Measurements from ENCODE around the gene ATRAID.
"Not testable (repeated sequence)": the region's sequence is repeated elsewhere in the genome, so short reads cannot be mapped to it uniquely, and the experiment has no call there.

The ATRAID gene

DNA sequence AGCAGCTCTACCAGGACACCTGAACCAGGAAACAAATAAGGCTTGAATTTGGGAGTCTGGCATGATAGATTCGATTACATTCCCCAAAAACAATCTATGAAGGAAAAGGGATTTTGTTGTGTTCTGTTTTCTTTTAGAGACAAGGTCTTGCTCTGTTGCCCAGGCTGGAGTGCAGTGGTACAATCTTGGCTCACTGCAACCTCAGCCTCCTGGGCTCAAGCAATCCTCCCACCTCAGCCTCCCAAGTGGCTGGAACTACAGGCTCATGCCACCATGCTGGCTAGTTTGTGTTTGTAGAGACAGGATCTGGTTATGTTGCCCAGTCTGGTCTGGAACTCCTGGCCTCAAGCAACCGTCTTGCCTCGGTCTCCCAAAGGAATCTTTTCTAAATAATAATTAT is 13.8 kb upstream of the ATRAID start:
- WGBS, 2 experiments (ENCODE audit: insufficient coverage in 2 of 2), result 100% methylated on average over 1 of the region's 3 CpGs
- H3K4me1 ChIP-seq (ENCODE audit: control insufficient read depth, insufficient read depth, low read length, poor library complexity, severe bottlenecking), result not testable (repeated sequence)

GRCh38 chr2:27198627-27199026 is 13.2 kb upstream of the ATRAID start:
- Histone ChIP-seq H3K9me3 (ENCODE audit: control insufficient read depth, low read length) (no peaks in the 10 kb centered on the region), H3K27ac (ENCODE audit: low read depth, low read length, severe bottlenecking) (no peak overlapping the region), H3K4me1 (ENCODE audit: control insufficient read depth, insufficient read depth, low read length, poor library complexity, severe bottlenecking) (no peaks in the 10 kb centered on the region), H3K4me3 (ENCODE audit: extremely low read depth, insufficient read depth, low read length, poor library complexity, severe bottlenecking) (no peak overlapping the region), H3K36me3 (ENCODE audit: control insufficient read depth, insufficient read depth, low read length) (peaks cover 36% of the 10 kb centered on the region)
- 77 to 86% methylated on average over 2 of the region's 2 CpGs for WGBS, 2 experiments (ENCODE audit: insufficient coverage in 2 of 2)

More for the DNA sequence above, 13.8 kb upstream of the ATRAID start:
- not testable (repeated sequence) for H3K4me3 ChIP-seq (ENCODE audit: extremely low read depth, insufficient read depth, low read length, poor library complexity, severe bottlenecking); H3K27ac ChIP-seq (ENCODE audit: low read depth, low read length, severe bottlenecking); H3K9me3 ChIP-seq (ENCODE audit: control insufficient read depth, low read length)
- H3K36me3 ChIP-seq (ENCODE audit: control insufficient read depth, insufficient read depth, low read length), result peaks cover 30% of the 10 kb centered on the region

DNA sequence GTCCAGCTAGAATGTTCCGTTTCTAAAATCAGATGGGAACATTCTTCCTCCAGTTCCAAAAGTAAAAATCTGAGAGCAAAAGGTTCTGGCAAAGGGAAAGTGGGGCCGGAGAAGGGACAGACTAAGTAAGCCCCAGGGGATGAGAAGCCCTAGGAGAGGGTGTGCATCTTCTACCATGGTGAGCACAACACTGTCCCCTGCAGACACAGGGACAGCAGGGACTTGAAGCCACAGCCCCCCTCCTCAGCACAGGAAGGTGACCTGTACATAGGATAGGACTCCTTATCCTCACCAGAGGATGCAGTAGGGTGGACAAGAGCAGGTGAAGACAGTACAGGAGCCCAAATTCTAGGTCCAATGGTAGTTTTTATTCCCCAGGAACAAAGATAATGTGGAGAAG is 12.6 kb upstream of the ATRAID start:
- H3K27ac ChIP-seq (ENCODE audit: low read depth, low read length, severe bottlenecking), result no peak overlapping the region
- no peaks in the 10 kb centered on the region for H3K4me1 ChIP-seq (ENCODE audit: control insufficient read depth, insufficient read depth, low read length, poor library complexity, severe bottlenecking)
- H3K36me3 ChIP-seq (ENCODE audit: control insufficient read depth, insufficient read depth, low read length), result peaks cover 42% of the 10 kb centered on the region
- no peaks in the 10 kb centered on the region for H3K9me3 ChIP-seq (ENCODE audit: control insufficient read depth, low read length)
- 90 to 100% methylated on average over 1 to 2 of the region's 2 CpGs for WGBS, 2 experiments (ENCODE audit: insufficient coverage in 2 of 2)
- no peak overlapping the region for H3K4me3 ChIP-seq (ENCODE audit: extremely low read depth, insufficient read depth, low read length, poor library complexity, severe bottlenecking)

DNA sequence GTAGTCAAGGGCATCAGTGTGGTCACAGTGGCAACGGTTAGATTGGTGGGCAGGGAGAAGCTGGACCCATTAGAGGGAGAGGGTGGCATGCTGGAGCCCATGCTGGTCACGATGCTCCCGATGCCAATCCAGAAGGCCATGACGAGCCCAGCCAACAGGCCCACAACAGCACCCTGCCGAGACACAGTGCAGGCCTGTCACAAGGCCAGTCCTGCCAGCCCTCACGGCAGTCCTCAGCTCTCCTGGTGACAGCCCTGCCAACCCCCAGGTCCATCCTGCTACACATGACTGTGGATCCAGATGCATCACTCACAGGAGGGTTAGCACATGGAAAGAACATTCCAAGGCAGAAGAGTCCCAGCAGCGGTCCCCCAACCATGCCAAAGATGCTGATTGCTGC is 10.2 kb upstream of the ATRAID start:
- Histone ChIP-seq H3K4me3 (ENCODE audit: extremely low read depth, insufficient read depth, low read length, poor library complexity, severe bottlenecking) (no peak overlapping the region), H3K4me1 (ENCODE audit: control insufficient read depth, insufficient read depth, low read length, poor library complexity, severe bottlenecking) (no peaks in the 10 kb centered on the region), H3K9me3 (ENCODE audit: control insufficient read depth, low read length) (no peaks in the 10 kb centered on the region), H3K36me3 (ENCODE audit: control insufficient read depth, insufficient read depth, low read length) (peaks cover 66% of the 10 kb centered on the region), H3K27ac (ENCODE audit: low read depth, low read length, severe bottlenecking) (no peak overlapping the region)
- 94 to 95% methylated on average over 7 of the region's 7 CpGs for WGBS, 2 experiments (ENCODE audit: insufficient coverage in 2 of 2)

DNA sequence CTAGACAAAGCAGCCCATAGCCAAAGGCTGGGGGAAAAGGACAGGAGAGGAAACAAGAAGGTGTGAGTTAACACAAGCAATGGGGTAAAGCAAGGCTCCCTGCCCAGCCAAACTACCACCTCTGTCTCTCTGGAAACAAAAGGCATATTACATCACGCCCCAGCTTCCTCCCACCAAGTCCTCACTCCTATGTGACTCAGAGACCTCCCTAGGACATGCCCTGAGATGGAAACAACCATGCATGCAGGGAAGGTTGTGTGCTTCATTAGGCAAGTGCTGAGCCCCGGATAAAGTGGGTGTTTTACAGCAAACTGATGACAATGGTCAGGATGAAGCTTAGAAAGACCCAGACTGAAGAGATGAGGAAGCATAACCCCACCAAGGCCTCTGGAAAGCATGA is 9.0 kb upstream of the ATRAID start:
- H3K4me1 ChIP-seq (ENCODE audit: control insufficient read depth, insufficient read depth, low read length, poor library complexity, severe bottlenecking), result no peaks in the 10 kb centered on the region
- H3K27ac ChIP-seq (ENCODE audit: low read depth, low read length, severe bottlenecking), result no peak overlapping the region
- H3K4me3 ChIP-seq (ENCODE audit: extremely low read depth, insufficient read depth, low read length, poor library complexity, severe bottlenecking), result no peak overlapping the region
- no peaks in the 10 kb centered on the region for H3K9me3 ChIP-seq (ENCODE audit: control insufficient read depth, low read length)
- WGBS, 2 experiments (ENCODE audit: insufficient coverage in 2 of 2), result 70 to 94% methylated on average over 2 of the region's 2 CpGs
- H3K36me3 ChIP-seq (ENCODE audit: control insufficient read depth, insufficient read depth, low read length), result peaks cover 78% of the 10 kb centered on the region

GRCh38 chr2:27203741-27204140 is 8.1 kb upstream of the ATRAID start:
- no peak overlapping the region for H3K4me3 ChIP-seq (ENCODE audit: extremely low read depth, insufficient read depth, low read length, poor library complexity, severe bottlenecking)
- 95% methylated on average over 9 of the region's 9 CpGs for WGBS, 2 experiments (ENCODE audit: insufficient coverage in 2 of 2)
- H3K36me3 ChIP-seq (ENCODE audit: control insufficient read depth, insufficient read depth, low read length), result peaks cover 87% of the 10 kb centered on the region
- peaks cover 2% of the 10 kb centered on the region for H3K4me1 ChIP-seq (ENCODE audit: control insufficient read depth, insufficient read depth, low read length, poor library complexity, severe bottlenecking)
- H3K9me3 ChIP-seq (ENCODE audit: control insufficient read depth, low read length), result no peaks in the 10 kb centered on the region
- H3K27ac ChIP-seq (ENCODE audit: low read depth, low read length, severe bottlenecking), result no peak overlapping the region

GRCh38 chr2:27204566-27204965 is 7.3 kb upstream of the ATRAID start:
- 90 to 95% methylated on average over 7 to 8 of the region's 8 CpGs for WGBS, 2 experiments (ENCODE audit: insufficient coverage in 2 of 2)
- H3K36me3 ChIP-seq (ENCODE audit: control insufficient read depth, insufficient read depth, low read length), result peaks cover 92% of the 10 kb centered on the region
- no peaks in the 10 kb centered on the region for H3K9me3 ChIP-seq (ENCODE audit: control insufficient read depth, low read length)
- H3K27ac ChIP-seq (ENCODE audit: low read depth, low read length, severe bottlenecking), result no peak overlapping the region
- peaks cover 5% of the 10 kb centered on the region for H3K4me1 ChIP-seq (ENCODE audit: control insufficient read depth, insufficient read depth, low read length, poor library complexity, severe bottlenecking)
- no peak overlapping the region for H3K4me3 ChIP-seq (ENCODE audit: extremely low read depth, insufficient read depth, low read length, poor library complexity, severe bottlenecking)

GRCh38 chr2:27205206-27205605 is 6.6 kb upstream of the ATRAID start:
- no peaks in the 10 kb centered on the region for H3K9me3 ChIP-seq (ENCODE audit: control insufficient read depth, low read length)
- H3K36me3 ChIP-seq (ENCODE audit: control insufficient read depth, insufficient read depth, low read length), result peaks cover 88% of the 10 kb centered on the region
- H3K4me3 ChIP-seq (ENCODE audit: extremely low read depth, insufficient read depth, low read length, poor library complexity, severe bottlenecking), result no peak overlapping the region
- WGBS, 2 experiments (ENCODE audit: insufficient coverage in 2 of 2), result 88 to 97% methylated on average over 7 to 8 of the region's 8 CpGs
- H3K4me1 ChIP-seq (ENCODE audit: control insufficient read depth, insufficient read depth, low read length, poor library complexity, severe bottlenecking), result peaks cover 6% of the 10 kb centered on the region
- no peak overlapping the region for H3K27ac ChIP-seq (ENCODE audit: low read depth, low read length, severe bottlenecking)

- WGBS, 2 experiments (ENCODE audit: insufficient coverage in 2 of 2), result 94 to 100% methylated on average over 3 to 4 of the region's 6 CpGs
- peaks cover 15% of the 10 kb centered on the region for H3K4me1 ChIP-seq (ENCODE audit: control insufficient read depth, insufficient read depth, low read length, poor library complexity, severe bottlenecking)
- H3K9me3 ChIP-seq (ENCODE audit: control insufficient read depth, low read length), result no peaks in the 10 kb centered on the region
- no peak overlapping the region for H3K4me3 ChIP-seq (ENCODE audit: extremely low read depth, insufficient read depth, low read length, poor library complexity, severe bottlenecking)
- peaks cover 83% of the 10 kb centered on the region for H3K36me3 ChIP-seq (ENCODE audit: control insufficient read depth, insufficient read depth, low read length)
- no peak overlapping the region for H3K27ac ChIP-seq (ENCODE audit: low read depth, low read length, severe bottlenecking)
Measured at GRCh38 chr2:27206346-27206745, 5.5 kb upstream of the ATRAID start.

GRCh38 chr2:27208486-27209050 is 3.3 kb upstream of the ATRAID start:
- H3K36me3 ChIP-seq (ENCODE audit: control insufficient read depth, insufficient read depth, low read length), result peaks cover 66% of the 10 kb centered on the region
- H3K4me1 ChIP-seq (ENCODE audit: control insufficient read depth, insufficient read depth, low read length, poor library complexity, severe bottlenecking), result peaks cover 19% of the 10 kb centered on the region
- no peak overlapping the region for H3K4me3 ChIP-seq (ENCODE audit: extremely low read depth, insufficient read depth, low read length, poor library complexity, severe bottlenecking)
- no peaks in the 10 kb centered on the region for H3K9me3 ChIP-seq (ENCODE audit: control insufficient read depth, low read length)
- 93 to 98% methylated on average over 3 of the region's 4 CpGs for WGBS, 2 experiments (ENCODE audit: insufficient coverage in 2 of 2)
- H3K27ac ChIP-seq (ENCODE audit: low read depth, low read length, severe bottlenecking), result no peak overlapping the region

DNA sequence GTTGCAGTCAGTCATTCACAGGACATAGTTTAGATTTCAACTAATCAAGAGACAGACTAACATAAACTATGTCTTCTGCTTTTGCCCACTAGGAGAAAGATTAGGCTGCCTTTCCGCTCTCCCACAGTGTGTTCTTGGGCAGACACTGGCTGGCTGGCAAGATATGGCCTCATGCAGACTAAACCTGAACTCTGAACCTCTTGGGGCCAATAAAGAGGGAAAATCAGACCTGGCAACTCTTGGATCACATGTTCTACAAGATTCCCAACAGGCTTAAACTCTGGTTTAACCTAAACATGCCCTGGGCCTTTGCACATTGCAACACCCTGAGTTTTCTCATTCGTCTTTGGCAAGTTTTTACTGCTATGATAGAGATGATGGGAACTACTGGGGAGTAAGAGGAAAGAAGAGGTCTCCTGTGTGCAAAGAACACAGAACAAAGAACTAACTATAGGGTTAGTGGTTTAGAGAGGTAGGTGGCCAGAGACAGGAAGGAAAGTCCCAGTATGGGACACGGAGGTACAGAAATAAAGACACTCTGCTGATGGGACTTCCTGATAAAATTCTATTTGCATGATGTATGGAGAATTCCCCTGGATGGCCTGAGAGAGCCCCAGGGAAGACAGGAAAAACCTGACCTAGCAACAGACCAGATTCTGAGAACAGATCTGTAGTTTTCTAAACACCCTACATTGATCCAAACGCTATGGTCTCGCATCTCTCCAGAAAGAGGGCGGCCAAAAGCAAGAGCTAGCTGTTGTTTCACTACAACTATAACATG is 2.0 kb upstream of the ATRAID start:
- peaks cover 27% of the 10 kb centered on the region for H3K4me1 ChIP-seq (ENCODE audit: control insufficient read depth, insufficient read depth, low read length, poor library complexity, severe bottlenecking)
- WGBS, 2 experiments (ENCODE audit: insufficient coverage in 2 of 2), result 97 to 100% methylated on average over 2 to 5 of the region's 6 CpGs
- H3K27ac ChIP-seq (ENCODE audit: low read depth, low read length, severe bottlenecking), result no peak overlapping the region
- no peak overlapping the region for H3K4me3 ChIP-seq (ENCODE audit: extremely low read depth, insufficient read depth, low read length, poor library complexity, severe bottlenecking)
- peaks cover 61% of the 10 kb centered on the region for H3K36me3 ChIP-seq (ENCODE audit: control insufficient read depth, insufficient read depth, low read length)
- no peaks in the 10 kb centered on the region for H3K9me3 ChIP-seq (ENCODE audit: control insufficient read depth, low read length)
